ENCODE results near the gene AIFM3. TPM values are rescaled to one million over a fixed set of nuclear protein-coding genes. Genes with fewer than 3 reads are reported as not detected.

The AIFM3 gene
- total RNA-seq, 2 donors from 2014 or later, result 0.78 to 3.0 TPM

DNA sequence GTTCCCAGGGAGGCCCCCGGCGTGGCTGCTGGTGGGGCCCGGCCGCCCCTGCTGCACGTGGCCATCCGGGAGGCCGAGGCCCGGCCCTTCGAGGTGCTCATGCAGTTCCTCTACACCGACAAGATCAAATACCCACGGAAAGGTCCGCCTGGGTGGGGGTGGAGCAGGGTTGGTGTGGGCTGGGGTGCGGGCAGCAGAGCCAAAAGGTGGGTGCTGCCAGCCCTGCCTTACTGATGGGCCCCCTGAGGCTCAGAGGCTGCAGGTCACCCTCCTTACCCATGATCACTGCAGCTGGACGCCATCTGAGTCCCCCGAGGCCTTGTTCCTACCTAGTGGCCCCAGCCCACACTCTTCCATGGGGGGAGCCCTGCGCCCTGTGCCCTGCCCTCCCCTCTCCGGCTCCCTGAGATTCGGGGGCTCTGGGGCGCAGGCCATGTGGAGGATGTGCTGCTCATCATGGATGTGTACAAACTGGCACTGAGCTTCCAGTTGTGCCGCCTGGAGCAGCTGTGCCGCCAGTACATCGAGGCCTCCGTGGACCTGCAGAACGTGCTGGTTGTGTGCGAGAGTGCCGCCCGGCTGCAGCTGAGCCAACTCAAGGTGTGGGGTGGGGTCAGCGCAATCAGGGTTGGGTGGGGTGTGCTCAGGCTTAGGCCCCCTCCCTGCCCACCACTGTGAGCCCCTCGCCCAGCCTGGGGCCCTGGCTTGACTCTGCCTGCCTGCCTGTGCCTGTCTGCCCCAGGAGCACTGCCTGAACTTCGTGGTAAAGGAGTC lies 27.3 kb downstream of the AIFM3 start:
- no peak for TF ChIP-seq POLR2A (IDR thresholded peaks at IDR 0.05)
- TF ChIP-seq, protein P1, sequence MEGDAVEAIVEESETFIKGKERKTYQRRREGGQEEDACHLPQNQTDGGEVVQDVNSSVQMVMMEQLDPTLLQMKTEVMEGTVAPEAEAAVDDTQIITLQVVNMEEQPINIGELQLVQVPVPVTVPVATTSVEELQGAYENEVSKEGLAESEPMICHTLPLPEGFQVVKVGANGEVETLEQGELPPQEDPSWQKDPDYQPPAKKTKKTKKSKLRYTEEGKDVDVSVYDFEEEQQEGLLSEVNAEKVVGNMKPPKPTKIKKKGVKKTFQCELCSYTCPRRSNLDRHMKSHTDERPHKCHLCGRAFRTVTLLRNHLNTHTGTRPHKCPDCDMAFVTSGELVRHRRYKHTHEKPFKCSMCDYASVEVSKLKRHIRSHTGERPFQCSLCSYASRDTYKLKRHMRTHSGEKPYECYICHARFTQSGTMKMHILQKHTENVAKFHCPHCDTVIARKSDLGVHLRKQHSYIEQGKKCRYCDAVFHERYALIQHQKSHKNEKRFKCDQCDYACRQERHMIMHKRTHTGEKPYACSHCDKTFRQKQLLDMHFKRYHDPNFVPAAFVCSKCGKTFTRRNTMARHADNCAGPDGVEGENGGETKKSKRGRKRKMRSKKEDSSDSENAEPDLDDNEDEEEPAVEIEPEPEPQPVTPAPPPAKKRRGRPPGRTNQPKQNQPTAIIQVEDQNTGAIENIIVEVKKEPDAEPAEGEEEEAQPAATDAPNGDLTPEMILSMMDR (IDR thresholded peaks at IDR 0.05), result no peak
- intact Hi-C loops (cut with DNase I), result no loop called here
- no peak for ATAC-seq
- Histone ChIP-seq H3K4me3 (no peak overlapping the region), H3K27me3 (no peaks in the 10 kb centered on the region), H3K27ac (no peak overlapping the region), H3K9me3 (no peaks in the 10 kb centered on the region), H3K36me3 (replicated peaks in 1 of 2; ENCODE audit: insufficient read depth in 1 of 2, low read depth in 2 of 2) (peaks cover 6 to 11% of the 10 kb centered on the region in 2 donors), H3K4me1 (no peaks in the 10 kb centered on the region)
- no peak for DNase-seq
- WGBS, 2 donors, result 88 to 92% methylated on average over 3 to 27 of the region's 30 CpGs

DNA sequence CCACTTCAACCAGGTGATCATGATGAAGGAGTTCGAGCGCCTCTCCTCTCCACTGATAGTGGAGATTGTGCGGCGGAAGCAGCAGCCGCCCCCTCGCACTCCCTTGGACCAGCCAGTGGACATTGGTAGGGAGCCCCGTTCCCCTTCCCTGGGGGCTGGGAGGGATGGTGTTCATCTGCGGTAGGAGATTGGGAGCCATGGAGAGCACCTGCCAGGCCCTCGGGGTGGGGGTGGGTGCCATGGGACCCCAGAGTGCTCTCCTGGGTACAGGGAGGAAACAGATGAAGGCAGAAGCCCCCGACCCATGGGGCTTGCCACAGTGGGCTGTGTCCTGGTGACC lies 27.8 kb downstream of the AIFM3 start:
- H3K27ac ChIP-seq, result no peak overlapping the region
- ATAC-seq (no peak), DNase-seq (no peak)
- H3K9me3 ChIP-seq, result no peaks in the 10 kb centered on the region
- no peaks in the 10 kb centered on the region for H3K27me3 ChIP-seq
- peaks cover 11% of the 10 kb centered on the region in 2 donors for H3K36me3 ChIP-seq (replicated peaks in 1 of 2; ENCODE audit: insufficient read depth in 1 of 2, low read depth in 2 of 2)
- 86 to 93% methylated on average over 3 to 10 of the region's 10 CpGs for WGBS, 2 donors
- H3K4me3 ChIP-seq, result no peak overlapping the region
- intact Hi-C loops (cut with DNase I), result no loop called here
- TF ChIP-seq, protein P1 (IDR thresholded peaks at IDR 0.05), result no peak
- no peak for TF ChIP-seq POLR2A (IDR thresholded peaks at IDR 0.05)
- peaks cover 5% of the 10 kb centered on the region for H3K4me1 ChIP-seq

DNA sequence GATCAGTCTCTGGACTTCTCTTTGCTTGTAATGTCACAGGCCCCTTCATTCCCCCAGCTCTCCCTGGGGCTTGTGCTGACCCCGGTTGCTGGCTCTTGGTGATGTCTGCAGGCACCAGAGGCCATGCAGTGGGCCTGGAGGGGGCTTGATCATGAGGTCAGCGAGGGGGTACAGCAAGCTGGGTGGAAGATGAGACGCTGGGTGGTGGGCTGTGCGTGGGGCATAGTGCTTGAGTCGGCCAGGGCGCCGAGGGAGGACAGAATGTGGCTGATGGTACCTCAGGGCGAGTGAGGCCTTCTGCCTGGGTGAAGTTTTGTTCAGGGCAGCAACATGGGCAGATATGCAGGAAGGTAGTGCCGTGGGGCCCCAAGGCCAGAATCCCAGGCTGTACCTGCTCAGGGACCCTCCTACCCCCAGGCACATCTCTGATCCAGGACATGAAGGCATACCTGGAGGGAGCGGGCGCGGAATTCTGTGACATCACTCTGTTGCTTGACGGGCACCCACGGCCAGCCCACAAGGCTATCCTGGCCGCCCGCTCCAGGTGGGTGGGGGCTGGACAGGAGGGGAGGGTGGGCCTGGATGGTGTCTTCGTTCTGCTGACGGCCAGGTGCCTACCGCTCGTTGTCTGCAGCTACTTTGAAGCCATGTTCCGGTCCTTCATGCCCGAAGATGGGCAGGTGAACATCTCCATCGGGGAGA lies 28.4 kb downstream of the AIFM3 start:
- DNase-seq (no peak), ATAC-seq (no peak)
- Histone ChIP-seq H3K36me3 (replicated peaks in 1 of 2; ENCODE audit: insufficient read depth in 1 of 2, low read depth in 2 of 2) (peaks cover 11% of the 10 kb centered on the region in 2 donors), H3K9me3 (no peaks in the 10 kb centered on the region), H3K4me1 (peaks cover 11% of the 10 kb centered on the region), H3K27ac (no peak overlapping the region), H3K27me3 (no peaks in the 10 kb centered on the region), H3K4me3 (no peak overlapping the region)
- TF ChIP-seq POLR2A (IDR thresholded peaks at IDR 0.05), result no peak
- intact Hi-C loops (cut with DNase I), result no loop called here
- WGBS, 2 donors, result 85 to 94% methylated on average over 9 to 23 of the region's 23 CpGs

DNA sequence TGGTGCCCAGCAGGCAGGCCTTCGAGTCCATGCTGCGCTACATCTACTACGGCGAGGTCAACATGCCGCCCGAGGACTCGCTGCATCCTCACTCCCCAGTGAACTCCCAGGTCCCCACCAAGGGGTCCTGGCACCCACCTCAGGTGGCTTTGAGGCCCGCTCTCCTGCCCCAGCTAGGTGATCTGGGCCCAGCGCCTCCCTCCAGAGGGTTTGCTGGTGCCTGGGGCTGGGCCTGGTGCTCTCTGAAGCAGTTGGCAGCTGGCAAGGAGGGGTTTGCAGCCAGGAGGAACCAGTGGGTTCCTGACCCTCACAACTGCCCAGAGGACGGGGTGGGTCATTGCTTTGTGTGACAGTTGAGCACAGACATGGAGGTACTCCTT lies 29.0 kb downstream of the AIFM3 start:
- ATAC-seq (no peak), DNase-seq (no peak)
- intact Hi-C loops (cut with DNase I), result no loop called here
- Histone ChIP-seq H3K9me3 (no peaks in the 10 kb centered on the region), H3K36me3 (replicated peaks in 1 of 2; ENCODE audit: insufficient read depth in 1 of 2, low read depth in 2 of 2) (peaks cover 11% of the 10 kb centered on the region in 2 donors), H3K4me1 (peaks cover 16% of the 10 kb centered on the region), H3K4me3 (no peak overlapping the region), H3K27ac (no peak overlapping the region), H3K27me3 (no peaks in the 10 kb centered on the region)
- TF ChIP-seq, protein P1 (IDR thresholded peaks at IDR 0.05), result no peak
- peak in 1 of 3 donors; percentile 1 for TF ChIP-seq POLR2A (IDR thresholded peaks at IDR 0.05)
- WGBS, 2 donors, result 83 to 96% methylated on average over 1 to 10 of the region's 10 CpGs

DNA sequence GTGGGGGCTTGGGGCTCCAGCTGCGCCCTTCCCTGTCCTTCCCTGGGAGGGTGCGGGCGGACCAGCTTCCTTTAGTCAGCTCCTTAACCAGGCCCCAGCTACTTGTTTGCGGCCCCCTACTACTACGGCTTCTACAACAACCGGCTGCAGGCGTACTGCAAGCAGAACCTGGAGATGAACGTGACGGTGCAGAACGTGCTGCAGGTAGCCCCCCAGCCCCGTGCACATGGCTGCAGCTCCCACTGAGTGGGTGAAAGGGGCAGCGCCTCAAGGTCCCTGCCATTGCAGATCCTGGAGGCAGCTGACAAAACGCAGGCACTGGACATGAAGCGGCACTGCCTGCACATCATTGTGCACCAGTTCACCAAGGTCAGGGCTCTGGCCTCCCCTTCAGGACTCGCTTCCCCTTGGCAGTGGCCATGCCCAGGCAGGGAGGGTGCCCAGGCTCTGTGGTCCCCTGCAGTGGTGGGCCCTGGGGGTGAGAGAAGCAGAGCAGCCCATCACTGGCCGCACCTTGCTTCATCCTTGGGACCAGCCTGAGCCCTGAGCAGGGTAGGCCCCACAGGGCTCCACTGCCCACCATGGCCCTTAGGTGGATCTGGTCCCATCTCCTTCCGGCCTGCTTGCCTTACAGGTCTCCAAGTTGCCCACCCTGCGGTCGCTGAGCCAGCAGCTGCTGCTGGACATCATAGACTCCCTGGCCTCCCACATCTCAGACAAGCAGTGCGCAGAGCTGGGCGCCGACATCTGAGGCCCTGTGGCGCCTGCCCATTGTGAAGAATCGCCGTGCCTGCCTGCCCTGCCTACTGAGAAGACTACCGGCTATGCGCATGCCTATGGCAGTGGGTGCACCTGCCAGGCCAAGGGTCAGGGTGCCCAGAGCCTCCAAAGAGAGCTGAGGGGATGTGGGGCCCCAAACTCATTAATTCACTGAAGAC lies 29.8 kb downstream of the AIFM3 start:
- DNase-seq (no peak), ATAC-seq (no peak)
- Histone ChIP-seq H3K36me3 (replicated peaks in 1 of 2; ENCODE audit: insufficient read depth in 1 of 2, low read depth in 2 of 2) (peaks cover 11% of the 10 kb centered on the region in 2 donors), H3K27me3 (no peaks in the 10 kb centered on the region), H3K4me3 (no peak overlapping the region), H3K9me3 (no peaks in the 10 kb centered on the region), H3K27ac (no peak overlapping the region), H3K4me1 (peaks cover 21% of the 10 kb centered on the region)
- intact Hi-C loops (cut with DNase I), result no loop called here
- TF ChIP-seq POLR2A (IDR thresholded peaks at IDR 0.05), result no peak
- TF ChIP-seq, protein P1 (IDR thresholded peaks at IDR 0.05), result no peak
- 89 to 93% methylated on average over 6 to 24 of the region's 27 CpGs for WGBS, 2 donors
